Endothelial cell (in vitro differentiated cells): ENCODE results near the gene PECR. TPM values are rescaled to one million over a fixed set of nuclear protein-coding genes. Genes with fewer than 3 reads are reported as not detected.

Experiments
- DNase-seq: peaks from one replicate; pipeline ENCODE4 v3.0.0; 2021; ENCODE audit warnings: low spot score
- H3K27ac Mint-ChIP-seq: one replicate; pipeline ENCODE4 v1.8.0; 2021; ENCODE audit warnings: mixed read lengths, inconsistent platforms; ENCODE audit not compliant: unreplicated experiment
- H3K27me3 Mint-ChIP-seq: one replicate; pipeline ENCODE4 v1.8.0; 2021; ENCODE audit warnings: mild to moderate bottlenecking, moderate library complexity, mixed read lengths, inconsistent platforms; ENCODE audit not compliant: unreplicated experiment
- H3K36me3 Mint-ChIP-seq: one replicate; pipeline ENCODE4 v1.8.0; 2021; ENCODE audit warnings: mild to moderate bottlenecking, low read depth, mixed read lengths, inconsistent platforms; ENCODE audit not compliant: unreplicated experiment
- H3K4me1 Mint-ChIP-seq: one replicate; pipeline ENCODE4 v1.8.0; 2021; ENCODE audit warnings: mild to moderate bottlenecking, mixed read lengths, inconsistent platforms; ENCODE audit not compliant: unreplicated experiment
- H3K4me3 Mint-ChIP-seq: one replicate; pipeline ENCODE4 v1.8.0; 2021; ENCODE audit warnings: mild to moderate bottlenecking, mixed read lengths, inconsistent platforms; ENCODE audit not compliant: unreplicated experiment
- H3K9me3 Mint-ChIP-seq: one replicate; pipeline ENCODE4 v1.8.0; 2021; ENCODE audit warnings: mixed read lengths, inconsistent platforms; ENCODE audit not compliant: unreplicated experiment
- CTCF ChIP-seq: fragments of 200-600 bp; sonication (generic); IDR thresholded peaks from one replicate; pipeline ENCODE4 v1.5.0; 2021; ENCODE audit warnings: antibody characterized with exemption; ENCODE audit not compliant: unreplicated experiment
- total RNA-seq: library from RNA; stranded (reverse); fragmentation: NEBNext Ultra II Directional; extraction: Animal tissue kit (Norgen Biotek cat#: 25700); gene quantifications from one replicate; pipeline ENCODE4 v1.2.1, GENCODE V29; 2021; ENCODE audit not compliant: unreplicated experiment

The PECR gene
- total RNA-seq, 1 donor from 2014 or later = 8.4 TPM

GRCh38 chr2:216078776-216079175, 2.8 kb downstream of the PECR start:
- no peaks in the 10 kb centered on the region for H3K36me3 Mint-ChIP-seq
- no peak for TF ChIP-seq CTCF
- no peak overlapping the region for H3K27ac Mint-ChIP-seq
- no peak for DNase-seq
- H3K4me3 Mint-ChIP-seq = no peak overlapping the region
- peaks cover 32% of the 10 kb centered on the region for H3K4me1 Mint-ChIP-seq
- H3K9me3 Mint-ChIP-seq = no peaks in the 10 kb centered on the region
- peaks cover 2% of the 10 kb centered on the region for H3K27me3 Mint-ChIP-seq

GRCh38 chr2:216075510-216076485, 5.8 kb downstream of the PECR start:
- no peaks in the 10 kb centered on the region for H3K27me3 Mint-ChIP-seq
- H3K4me1 Mint-ChIP-seq = peaks cover 12% of the 10 kb centered on the region
- TF ChIP-seq CTCF = no peak
- DNase-seq = no peak
- no peaks in the 10 kb centered on the region for H3K36me3 Mint-ChIP-seq
- H3K27ac Mint-ChIP-seq = peak overlapping the region; percentile 17
- H3K9me3 Mint-ChIP-seq = no peaks in the 10 kb centered on the region
- H3K4me3 Mint-ChIP-seq = no peak overlapping the region

GRCh38 chr2:216074794-216075193, 6.8 kb downstream of the PECR start:
- Mint-ChIP-seq H3K27me3 (no peaks in the 10 kb centered on the region), H3K9me3 (no peaks in the 10 kb centered on the region), H3K4me3 (no peak overlapping the region), H3K4me1 (peaks cover 9% of the 10 kb centered on the region), H3K36me3 (no peaks in the 10 kb centered on the region), H3K27ac (no peak overlapping the region)
- no peak for DNase-seq
- no peak for TF ChIP-seq CTCF

- no peak overlapping the region for H3K27ac Mint-ChIP-seq
- H3K4me1 Mint-ChIP-seq = peaks cover 9% of the 10 kb centered on the region
- no peak for TF ChIP-seq CTCF
- no peak for DNase-seq
- H3K27me3 Mint-ChIP-seq = no peaks in the 10 kb centered on the region
- no peaks in the 10 kb centered on the region for H3K9me3 Mint-ChIP-seq
- no peaks in the 10 kb centered on the region for H3K36me3 Mint-ChIP-seq
- no peak overlapping the region for H3K4me3 Mint-ChIP-seq
Measured at GRCh38 chr2:216074380-216074779, 7.2 kb downstream of the PECR start.

GRCh38 chr2:216073773-216074172, 7.8 kb downstream of the PECR start:
- TF ChIP-seq CTCF = no peak
- Mint-ChIP-seq H3K4me1 (peaks cover 9% of the 10 kb centered on the region), H3K36me3 (no peaks in the 10 kb centered on the region), H3K9me3 (no peaks in the 10 kb centered on the region), H3K27ac (no peak overlapping the region), H3K4me3 (no peak overlapping the region), H3K27me3 (no peaks in the 10 kb centered on the region)
- DNase-seq = no peak
